GM21576 (cell line): ENCODE measurements around the gene KDM2A.

Experiments
- ATAC-seq: cut with Tn5 transposase; IDR thresholded peaks from one replicate; pipeline ENCODE4 v1.9.1; 2021; ENCODE audit warnings: mild to moderate bottlenecking, moderate library complexity; ENCODE audit not compliant: unreplicated experiment

The KDM2A gene

GRCh38 chr11:67271205-67271540, 152.1 kb downstream of the KDM2A start:
- no peak for ATAC-seq

- no peak for ATAC-seq
Observed at GRCh38 chr11:67271541-67272284, 152.7 kb downstream of the KDM2A start.

DNA sequence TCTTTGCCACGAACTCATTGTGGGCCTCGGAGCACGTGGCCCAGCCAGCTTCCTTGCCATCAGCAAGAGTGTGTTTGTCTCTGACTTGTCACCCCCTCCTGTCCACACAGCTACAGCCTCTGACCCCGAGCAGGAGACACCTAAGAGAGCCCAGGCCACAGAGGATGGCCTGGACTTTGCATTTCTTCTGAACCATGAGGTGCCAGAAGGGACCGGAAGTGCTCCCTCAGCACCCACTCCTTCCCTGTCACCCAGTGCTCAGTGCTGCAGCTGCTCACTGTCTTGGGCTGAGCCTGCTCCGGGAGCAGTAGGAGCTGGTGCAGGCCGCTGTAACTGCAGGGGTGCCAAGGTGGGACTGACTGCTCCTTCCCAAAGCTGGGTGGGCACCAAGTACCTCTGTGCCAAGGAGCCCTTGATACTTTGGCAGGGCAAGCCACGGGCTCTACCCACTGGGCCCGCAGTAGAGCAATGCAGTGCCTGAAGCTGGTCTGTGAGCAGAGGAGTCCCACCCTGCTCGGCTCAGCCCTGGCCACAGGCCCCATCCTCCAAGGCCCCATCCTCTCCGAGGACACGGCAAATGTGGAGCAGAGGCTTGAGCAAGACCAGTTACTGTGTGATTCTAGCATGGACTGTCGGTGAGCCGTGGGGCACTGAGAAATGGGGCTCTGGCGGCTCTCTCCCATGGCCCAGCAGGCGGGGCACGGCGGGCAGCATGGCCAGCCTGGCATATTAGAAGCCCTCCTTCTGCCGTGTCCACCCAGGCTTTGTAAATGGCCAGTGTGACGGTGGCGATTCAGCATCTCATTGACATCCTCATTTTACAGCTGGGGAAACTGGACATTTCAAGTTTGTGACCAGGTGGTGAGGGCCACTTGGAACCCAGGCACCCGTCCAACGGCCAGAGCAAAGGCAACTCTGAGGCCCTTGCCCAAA, 153.5 kb downstream of the KDM2A start:
- ATAC-seq = no peak

GRCh38 chr11:67273260-67273990, 154.4 kb downstream of the KDM2A start:
- no peak for ATAC-seq

- ATAC-seq = no peak
Observed at GRCh38 chr11:67274768-67275605, 155.9 kb downstream of the KDM2A start.

GRCh38 chr11:67275606-67276409, 156.7 kb downstream of the KDM2A start:
- ATAC-seq = no peak

DNA sequence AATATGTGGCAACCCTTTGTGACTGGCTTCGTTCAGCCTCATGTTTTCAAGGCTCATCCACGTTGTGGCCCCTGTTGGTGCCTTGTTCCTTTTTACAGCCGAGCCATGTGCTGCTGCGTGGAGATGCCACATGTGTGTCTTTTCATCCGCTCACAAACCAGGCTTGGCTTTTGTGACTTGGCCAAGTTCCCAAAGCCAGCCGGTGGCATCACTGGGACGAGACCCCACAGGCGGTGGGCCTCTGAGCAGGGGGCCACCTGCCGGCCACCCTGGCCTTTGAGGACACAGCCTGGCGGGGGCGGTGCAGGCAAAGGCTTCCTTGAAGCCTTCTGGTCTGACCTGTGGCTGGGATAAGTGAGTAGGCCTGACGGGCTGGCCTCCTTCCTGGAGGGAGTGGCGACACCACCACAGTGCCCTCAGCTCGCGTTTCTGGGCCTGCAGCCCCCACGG, 157.7 kb downstream of the KDM2A start:
- ATAC-seq = no peak

GRCh38 chr11:67277231-67277961, 158.3 kb downstream of the KDM2A start:
- ATAC-seq = peak; percentile 73

- ATAC-seq = no peak
Observed at GRCh38 chr11:67278135-67278938, 159.3 kb downstream of the KDM2A start.

- ATAC-seq = no peak
Observed at GRCh38 chr11:67278939-67279588, 160.0 kb downstream of the KDM2A start.

DNA sequence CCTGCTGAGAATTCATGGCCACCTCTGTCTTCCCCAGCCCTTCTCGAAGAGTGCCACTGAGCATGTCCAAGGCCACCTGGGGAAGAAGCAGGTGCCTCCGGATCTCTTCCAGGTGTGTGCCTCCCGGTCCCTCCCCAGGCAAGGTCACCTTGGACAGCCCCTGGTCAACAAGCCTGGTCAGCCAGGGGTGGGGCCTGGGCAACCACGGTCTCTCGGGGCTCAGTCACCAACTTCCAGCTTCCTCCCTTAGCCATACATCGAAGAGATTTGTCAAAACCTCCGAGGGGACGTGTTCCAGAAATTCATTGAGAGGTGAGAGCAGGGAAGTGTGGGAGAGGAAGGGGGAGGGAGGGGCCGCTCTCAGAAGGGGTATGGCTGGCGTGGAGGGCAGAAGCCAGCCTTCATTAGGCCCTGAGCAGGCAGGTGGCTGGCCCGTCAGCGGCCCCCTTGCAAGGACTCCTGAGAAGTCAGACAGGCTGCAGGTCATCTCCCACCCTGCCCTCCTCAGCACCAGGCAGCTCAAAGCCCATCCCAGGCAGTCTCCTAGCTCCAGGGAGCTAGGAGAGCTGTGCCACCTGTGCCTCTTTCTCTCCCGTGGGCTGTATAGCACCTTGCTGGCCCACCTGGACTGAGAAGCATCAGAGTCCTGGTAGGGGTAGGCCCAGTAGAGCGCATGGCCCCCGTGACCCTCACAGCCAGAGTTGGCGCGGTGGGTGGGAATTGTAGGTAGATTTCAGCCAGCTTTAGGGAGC, 160.7 kb downstream of the KDM2A start:
- ATAC-seq = no peak

GRCh38 chr11:67280341-67280787, 161.3 kb downstream of the KDM2A start:
- no peak for ATAC-seq

DNA sequence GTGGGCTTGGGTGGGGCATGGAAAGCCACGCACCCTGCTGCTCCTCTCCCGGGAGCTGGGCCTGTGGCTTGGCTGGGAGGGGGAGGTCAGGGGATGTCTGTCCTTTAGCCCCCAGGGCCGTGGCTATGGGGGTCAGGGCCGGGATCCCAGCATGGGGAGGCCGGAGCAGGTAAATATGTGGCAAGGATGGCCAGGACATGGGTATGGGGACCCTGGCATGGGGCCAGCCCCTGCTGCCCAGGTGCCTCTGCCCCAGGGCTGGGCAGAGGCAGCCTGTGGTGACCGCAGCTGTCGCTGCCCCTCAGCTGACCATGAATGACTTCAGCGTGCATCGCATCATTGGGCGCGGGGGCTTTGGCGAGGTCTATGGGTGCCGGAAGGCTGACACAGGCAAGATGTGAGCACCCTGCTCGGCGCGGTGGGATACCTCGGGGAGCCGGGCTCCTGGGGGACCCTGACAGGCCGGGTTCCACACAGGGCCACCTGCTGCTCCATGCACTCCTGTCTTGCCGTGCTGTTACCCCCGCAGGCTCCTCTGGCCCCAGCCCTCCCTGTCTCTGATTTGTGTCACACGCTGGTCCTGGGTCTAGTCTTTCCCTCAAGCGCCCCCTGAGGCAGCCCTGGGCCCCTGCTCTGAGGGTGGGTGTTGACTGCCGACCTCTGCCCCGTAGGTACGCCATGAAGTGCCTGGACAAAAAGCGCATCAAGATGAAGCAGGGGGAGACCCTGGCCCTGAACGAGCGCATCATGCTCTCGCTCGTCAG, 161.9 kb downstream of the KDM2A start:
- ATAC-seq = no peak

GRCh38 chr11:67281552-67282150, 162.6 kb downstream of the KDM2A start:
- no peak for ATAC-seq

DNA sequence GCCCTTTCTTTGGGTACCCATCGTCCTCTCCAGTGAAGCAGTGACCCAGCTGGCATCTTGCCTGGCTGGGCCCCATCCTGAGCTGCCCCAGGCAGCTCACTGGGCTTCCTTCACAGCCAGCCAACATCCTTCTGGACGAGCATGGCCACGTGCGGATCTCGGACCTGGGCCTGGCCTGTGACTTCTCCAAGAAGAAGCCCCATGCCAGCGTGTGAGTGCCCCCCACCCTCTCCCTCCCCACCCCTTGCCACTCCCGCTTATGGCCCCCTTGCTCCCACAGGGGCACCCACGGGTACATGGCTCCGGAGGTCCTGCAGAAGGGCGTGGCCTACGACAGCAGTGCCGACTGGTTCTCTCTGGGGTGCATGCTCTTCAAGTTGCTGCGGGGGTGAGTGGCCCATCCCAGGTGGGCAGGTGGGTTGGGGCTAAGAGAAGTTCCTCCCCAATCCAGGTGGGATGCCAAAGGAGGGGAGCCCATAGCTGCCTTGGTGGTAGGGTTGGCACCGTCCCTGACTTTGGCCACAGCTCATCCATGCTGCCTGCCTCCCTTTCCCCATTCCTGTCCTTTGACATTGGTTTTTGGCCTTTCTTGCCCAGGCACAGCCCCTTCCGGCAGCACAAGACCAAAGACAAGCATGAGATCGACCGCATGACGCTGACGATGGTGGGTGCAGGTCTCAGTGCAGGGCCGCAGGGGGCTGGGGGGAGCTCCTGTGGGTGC, 163.3 kb downstream of the KDM2A start:
- no peak for ATAC-seq
